ENCODE measurements around the gene THSD4.

THSD4 gene

DNA sequence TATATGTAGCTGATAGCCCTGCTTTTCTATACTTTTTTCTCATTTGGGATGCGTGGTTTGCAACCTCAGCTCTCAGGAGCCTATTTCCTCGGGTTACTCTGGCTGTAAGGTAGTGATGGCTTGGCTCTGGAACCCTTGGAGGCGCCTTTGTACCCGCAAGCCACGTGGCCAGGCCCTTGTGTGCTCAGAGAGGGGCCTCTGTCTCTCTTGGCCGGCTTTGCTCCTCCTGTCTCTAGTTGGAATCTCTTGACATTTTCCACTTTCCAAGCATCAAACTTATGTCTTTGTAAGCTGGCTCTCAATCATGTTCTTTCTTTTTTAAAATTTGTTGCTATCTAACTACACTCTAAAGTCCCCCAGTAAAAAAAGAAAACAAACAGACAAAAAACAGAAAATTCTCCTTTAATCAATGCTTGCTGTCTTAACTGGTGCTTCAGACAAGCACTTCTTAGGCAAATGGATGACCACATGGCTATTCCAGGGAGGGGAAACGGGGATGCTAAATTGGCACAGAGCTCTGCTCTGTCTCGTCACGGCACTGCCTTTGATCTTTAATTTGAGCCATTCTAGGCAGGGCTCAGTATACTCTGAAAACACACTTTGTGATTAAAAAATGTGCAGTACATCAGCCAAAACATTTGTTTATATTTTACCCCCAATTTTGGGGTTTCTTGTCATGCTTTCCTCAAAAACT lies 514.7 kb downstream of the THSD4 start:
- Histone ChIP-seq H2AFZ (ENCODE audit: low read depth, low read length) (no peak overlapping the region), H3K9me3 (ENCODE audit: insufficient read depth, low read length) (no peaks in the 10 kb centered on the region), H3K4me1 (ENCODE audit: low read length) (no peaks in the 10 kb centered on the region), H3K27ac (ENCODE audit: low read length) (no peak overlapping the region), H4K20me1 (ENCODE audit: insufficient read depth, low read length) (no peaks in the 10 kb centered on the region), H3K9ac (ENCODE audit: low read length) (no peak overlapping the region), H3K27me3 (ENCODE audit: low read depth, low read length) (peaks cover 28% of the 10 kb centered on the region), H3K79me2 (ENCODE audit: low read length) (no peaks in the 10 kb centered on the region), H3K4me3 (ENCODE audit: low read length) (no peak overlapping the region), H3K36me3 (replicated peaks; ENCODE audit: low read depth, low read length) (no peaks in the 10 kb centered on the region), H3K4me2 (ENCODE audit: low read length) (no peak overlapping the region)
- TF ChIP-seq, protein P1, sequence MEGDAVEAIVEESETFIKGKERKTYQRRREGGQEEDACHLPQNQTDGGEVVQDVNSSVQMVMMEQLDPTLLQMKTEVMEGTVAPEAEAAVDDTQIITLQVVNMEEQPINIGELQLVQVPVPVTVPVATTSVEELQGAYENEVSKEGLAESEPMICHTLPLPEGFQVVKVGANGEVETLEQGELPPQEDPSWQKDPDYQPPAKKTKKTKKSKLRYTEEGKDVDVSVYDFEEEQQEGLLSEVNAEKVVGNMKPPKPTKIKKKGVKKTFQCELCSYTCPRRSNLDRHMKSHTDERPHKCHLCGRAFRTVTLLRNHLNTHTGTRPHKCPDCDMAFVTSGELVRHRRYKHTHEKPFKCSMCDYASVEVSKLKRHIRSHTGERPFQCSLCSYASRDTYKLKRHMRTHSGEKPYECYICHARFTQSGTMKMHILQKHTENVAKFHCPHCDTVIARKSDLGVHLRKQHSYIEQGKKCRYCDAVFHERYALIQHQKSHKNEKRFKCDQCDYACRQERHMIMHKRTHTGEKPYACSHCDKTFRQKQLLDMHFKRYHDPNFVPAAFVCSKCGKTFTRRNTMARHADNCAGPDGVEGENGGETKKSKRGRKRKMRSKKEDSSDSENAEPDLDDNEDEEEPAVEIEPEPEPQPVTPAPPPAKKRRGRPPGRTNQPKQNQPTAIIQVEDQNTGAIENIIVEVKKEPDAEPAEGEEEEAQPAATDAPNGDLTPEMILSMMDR (IDR thresholded peaks at IDR 0.05; ENCODE audit: low read depth, low read length) = no peak
- TF ChIP-seq EZH2phosphoT487 (IDR thresholded peaks at IDR 0.05; ENCODE audit: low read depth) = no peak

DNA sequence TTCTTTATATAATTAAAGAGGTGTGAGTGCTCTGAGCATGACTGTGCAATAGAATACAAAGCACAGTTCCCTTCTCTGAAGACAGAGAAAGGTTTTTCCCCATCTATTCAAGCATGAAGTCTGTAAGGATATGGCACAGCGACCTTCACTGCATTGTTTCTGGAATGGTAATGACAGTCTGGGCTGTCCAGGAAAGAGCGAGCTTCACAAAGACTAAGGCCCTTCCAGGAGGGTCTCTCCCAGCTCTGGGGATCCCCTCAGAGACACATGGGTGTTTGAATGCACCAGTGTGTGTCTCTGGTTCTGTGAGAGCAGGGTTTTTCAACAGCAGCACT lies 515.2 kb downstream of the THSD4 start:
- Histone ChIP-seq H3K79me2 (ENCODE audit: low read length) (no peaks in the 10 kb centered on the region), H2AFZ (ENCODE audit: low read depth, low read length) (no peak overlapping the region), H3K9me3 (ENCODE audit: insufficient read depth, low read length) (no peaks in the 10 kb centered on the region), H3K4me1 (ENCODE audit: low read length) (no peaks in the 10 kb centered on the region), H4K20me1 (ENCODE audit: insufficient read depth, low read length) (no peaks in the 10 kb centered on the region), H3K27me3 (ENCODE audit: low read depth, low read length) (peaks cover 30% of the 10 kb centered on the region), H3K4me2 (ENCODE audit: low read length) (no peak overlapping the region), H3K4me3 (ENCODE audit: low read length) (no peak overlapping the region), H3K27ac (ENCODE audit: low read length) (no peak overlapping the region), H3K9ac (ENCODE audit: low read length) (no peak overlapping the region), H3K36me3 (replicated peaks; ENCODE audit: low read depth, low read length) (no peaks in the 10 kb centered on the region)
- no peak for TF ChIP-seq EZH2phosphoT487 (IDR thresholded peaks at IDR 0.05; ENCODE audit: low read depth)
- TF ChIP-seq, protein P1 (IDR thresholded peaks at IDR 0.05; ENCODE audit: low read depth, low read length) = no peak

GRCh38 chr15:71632576-71633195 lies 517.4 kb downstream of the THSD4 start:
- no peak overlapping the region for H3K9ac ChIP-seq (ENCODE audit: low read length)
- peaks cover 17% of the 10 kb centered on the region for H3K27me3 ChIP-seq (ENCODE audit: low read depth, low read length)

More at GRCh38 chr15:71632576-71633195, 517.4 kb downstream of the THSD4 start:
- TF ChIP-seq EZH2phosphoT487 (IDR thresholded peaks at IDR 0.05; ENCODE audit: low read depth) = no peak
- TF ChIP-seq, protein P1 (IDR thresholded peaks at IDR 0.05; ENCODE audit: low read depth, low read length) = no peak
- Histone ChIP-seq H4K20me1 (ENCODE audit: insufficient read depth, low read length) (no peaks in the 10 kb centered on the region), H3K4me1 (ENCODE audit: low read length) (no peaks in the 10 kb centered on the region), H3K36me3 (replicated peaks; ENCODE audit: low read depth, low read length) (no peaks in the 10 kb centered on the region), H3K4me3 (ENCODE audit: low read length) (no peak overlapping the region), H2AFZ (ENCODE audit: low read depth, low read length) (no peak overlapping the region), H3K9me3 (ENCODE audit: insufficient read depth, low read length) (no peaks in the 10 kb centered on the region), H3K4me2 (ENCODE audit: low read length) (no peak overlapping the region), H3K27ac (ENCODE audit: low read length) (no peak overlapping the region), H3K79me2 (ENCODE audit: low read length) (no peaks in the 10 kb centered on the region)

Data from OCI-LY3 (cell line).